GM23338 (cell line): ENCODE results near the gene MADCAM1. TPM values are rescaled to one million over a fixed set of nuclear protein-coding genes. Genes with fewer than 3 reads are reported as not detected.

Experiments used
- ATAC-seq: fragments of 200-7000 bp; cut with Tn5 transposase; 3 replicates; pipeline ENCODE4 v1.9.1; 2020
- DNase-seq: peaks from one replicate; pipeline ENCODE4 v3.0.0-alpha.2; 2015; ENCODE audit warnings: low spot score
- H2AFZ ChIP-seq: fragments of 200-600 bp; sonication (generic); 2 replicates; pipeline ENCODE4 v1.8.0; 2016; ENCODE audit warnings: antibody characterized with exemption, mild to moderate bottlenecking, moderate library complexity
- H3F3A ChIP-seq: fragments of 200-600 bp; sonication (generic); replicated peaks from 2 replicates; pipeline ENCODE4 v1.8.0; 2017; ENCODE audit warnings: antibody characterized with exemption, mixed run types, low read depth
- H3K27ac ChIP-seq: fragments of 200-600 bp; sonication (generic); 2 replicates; pipeline ENCODE4 v1.6.1; 2016; ENCODE audit warnings: low read depth
- H3K27me3 ChIP-seq: fragments of 200-600 bp; sonication (generic); 2 replicates; pipeline ENCODE4 v1.8.0; 2016; ENCODE audit warnings: mild to moderate bottlenecking, mixed run types, moderate library complexity; ENCODE audit not compliant: insufficient read depth
- H3K36me3 ChIP-seq: fragments of 200-600 bp; sonication (generic); 2 replicates; pipeline ENCODE4 v1.8.0; 2016; ENCODE audit warnings: mild to moderate bottlenecking; ENCODE audit not compliant: insufficient read depth
- H3K4me1 ChIP-seq: fragments of 200-600 bp; sonication (generic); 2 replicates; pipeline ENCODE4 v1.8.0; 2016; ENCODE audit warnings: mild to moderate bottlenecking, moderate library complexity; ENCODE audit not compliant: insufficient read depth
- H3K4me2 ChIP-seq: fragments of 200-600 bp; sonication (generic); 2 replicates; pipeline ENCODE4 v1.7.1; 2017; ENCODE audit warnings: mixed run types
- H3K4me3 ChIP-seq: fragments of 200-600 bp; sonication (generic); 2 replicates; pipeline ENCODE4 v1.6.1; 2016; ENCODE audit warnings: mixed run types
- H3K79me2 ChIP-seq: fragments of 200-600 bp; sonication (generic); replicated peaks from 2 replicates; pipeline ENCODE4 v1.8.0; 2017; ENCODE audit warnings: mild to moderate bottlenecking; ENCODE audit not compliant: insufficient read depth
- H3K9me2 ChIP-seq: fragments of 200-600 bp; sonication (generic); 2 replicates; pipeline ENCODE4 v1.8.0; 2017; ENCODE audit not compliant: insufficient read depth
- H4K20me1 ChIP-seq: fragments of 200-600 bp; sonication (generic); replicated peaks from 2 replicates; pipeline ENCODE4 v1.8.0; 2017; ENCODE audit warnings: mild to moderate bottlenecking; ENCODE audit not compliant: insufficient read depth
- H3K27ac Mint-ChIP-seq: 2 replicates; pipeline ENCODE4 v1.8.0; 2020; ENCODE audit warnings: inconsistent platforms, mild to moderate bottlenecking, moderate library complexity, mixed read lengths
- H3K27me3 Mint-ChIP-seq: 3 replicates; pipeline ENCODE4 v1.8.0; 2022; ENCODE audit warnings: low read depth, mild to moderate bottlenecking, moderate library complexity, mixed read lengths, inconsistent platforms; ENCODE audit not compliant: insufficient read depth, poor library complexity
- H3K36me3 Mint-ChIP-seq: 3 replicates; pipeline ENCODE4 v1.8.0; 2021; ENCODE audit warnings: low read depth, mild to moderate bottlenecking, inconsistent platforms, moderate library complexity, mixed read lengths
- H3K4me1 Mint-ChIP-seq: 3 replicates; pipeline ENCODE4 v1.8.0; 2020; ENCODE audit warnings: mild to moderate bottlenecking, inconsistent platforms, mixed read lengths
- H3K4me3 Mint-ChIP-seq: 3 replicates; pipeline ENCODE4 v1.8.0; 2021; ENCODE audit warnings: moderate library complexity, mild to moderate bottlenecking, inconsistent platforms, mixed read lengths
- H3K9me3 Mint-ChIP-seq: 3 replicates; pipeline ENCODE4 v1.8.0; 2020; ENCODE audit warnings: moderate library complexity, mild to moderate bottlenecking, inconsistent platforms, mixed read lengths
- EZH2 ChIP-seq: fragments of 200-600 bp; sonication (generic); IDR thresholded peaks from one replicate; pipeline ENCODE4 v1.8.0; 2017; ENCODE audit warnings: antibody characterized with exemption, mild to moderate bottlenecking, low read depth; ENCODE audit not compliant: unreplicated experiment
- EZH2phosphoT487 ChIP-seq: fragments of 200-600 bp; sonication (generic); IDR thresholded peaks from one replicate; pipeline ENCODE4 v1.8.1; 2018; ENCODE audit warnings: antibody characterized with exemption; ENCODE audit not compliant: unreplicated experiment
- JUNB ChIP-seq: IDR thresholded peaks from one replicate; pipeline ENCODE4 v1.6.1; 2016; ENCODE audit warnings: antibody characterized with exemption; ENCODE audit not compliant: unreplicated experiment
- NANOG ChIP-seq: IDR thresholded peaks from 2 replicates; pipeline ENCODE4 v1.6.1; 2016; ENCODE audit warnings: antibody characterized with exemption, borderline replicate concordance
- POLR2AphosphoS5 ChIP-seq: IDR thresholded peaks from 2 replicates; pipeline ENCODE4 v1.6.1; 2016; ENCODE audit warnings: antibody characterized with exemption, low read depth
- STAT1 ChIP-seq: IDR thresholded peaks from one replicate; pipeline ENCODE4 v1.6.1; 2016; ENCODE audit warnings: antibody characterized with exemption; ENCODE audit not compliant: unreplicated experiment
- ZNF114 ChIP-seq: fragments of 250-450 bp; sonication (Bioruptor Pico); IDR thresholded peaks from 2 replicates; pipeline ENCODE4 v1.5.0; 2020; ENCODE audit warnings: mild to moderate bottlenecking, moderate library complexity
- ZNF331 ChIP-seq: fragments of 250-450 bp; sonication (Bioruptor Pico); IDR thresholded peaks from 2 replicates; pipeline ENCODE4 v1.5.0; 2020; ENCODE audit warnings: low read depth, mild to moderate bottlenecking, moderate library complexity
- polyA plus RNA-seq: library from polyadenylated mRNA; unstranded; fragments of >200 nt; fragmentation: Nextera tagmentation; extraction: Ambion mirVana; gene quantifications from 2 replicates; pipeline ENCODE4 v1.2.1, GENCODE V29; 2016
- total RNA-seq: library from RNA; depleted of rRNA; stranded (reverse); fragments of >200 nt; shearing (Covaris generic); gene quantifications from 2 replicates; pipeline ENCODE4 v1.2.3, GENCODE V29; 2014
- TF ChIP-seq, protein P1 (sequence below): fragments of 250-450 bp; sonication (Bioruptor Pico); IDR thresholded peaks from 2 replicates; pipeline ENCODE4 v1.5.0; 2020; ENCODE audit warnings: mild to moderate bottlenecking, moderate library complexity
- TF ChIP-seq, protein P2 (sequence below): IDR thresholded peaks from 2 replicates; pipeline ENCODE4 v1.6.1; 2016; ENCODE audit warnings: antibody characterized with exemption
- TF ChIP-seq, protein P3 (sequence below): IDR thresholded peaks from one replicate; pipeline ENCODE4 v1.6.1; 2018; ENCODE audit warnings: antibody characterized with exemption; ENCODE audit not compliant: unreplicated experiment
- TF ChIP-seq, protein P4 (sequence below), 2 experiments: fragments of 200-600 bp in 1 of 2; sonication (generic) in 1 of 2; conservative IDR thresholded peaks; 2 replicates each; pipeline versions ENCODE4 v1.5.1 to v1.6.1; 2016 to 2017; ENCODE audit warnings: antibody characterized with exemption in 2 of 2, low read depth in 2 of 2, mild to moderate bottlenecking in 2 of 2, moderate library complexity in 1 of 2

MADCAM1 gene
- total and polyA plus RNA-seq, 2 experiments from 2014 or later = 2.1 to 2.5 TPM

DNA sequence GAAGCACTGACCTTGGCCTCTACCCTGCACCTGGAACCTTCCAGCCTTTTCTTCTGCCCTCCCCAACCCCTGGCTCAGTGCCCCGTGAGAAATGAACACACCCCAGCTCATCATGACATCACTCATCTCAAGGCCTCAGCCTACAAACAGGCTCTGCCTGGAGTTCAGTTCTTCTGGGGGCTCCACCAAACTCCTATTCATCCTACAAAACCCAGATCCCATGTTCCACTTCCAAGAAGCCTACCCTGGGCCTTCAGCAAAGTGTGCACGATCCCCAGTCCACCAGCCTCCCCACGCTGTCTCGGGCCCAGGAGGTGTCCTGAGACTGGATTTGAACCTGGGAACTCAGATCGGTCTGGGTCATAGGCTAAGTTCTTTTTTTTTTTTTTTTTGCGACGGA lies 26.5 kb upstream of the MADCAM1 start (continued):
- no peak for TF ChIP-seq EZH2phosphoT487
- no peak for TF ChIP-seq JUNB
- TF ChIP-seq, protein P1, sequence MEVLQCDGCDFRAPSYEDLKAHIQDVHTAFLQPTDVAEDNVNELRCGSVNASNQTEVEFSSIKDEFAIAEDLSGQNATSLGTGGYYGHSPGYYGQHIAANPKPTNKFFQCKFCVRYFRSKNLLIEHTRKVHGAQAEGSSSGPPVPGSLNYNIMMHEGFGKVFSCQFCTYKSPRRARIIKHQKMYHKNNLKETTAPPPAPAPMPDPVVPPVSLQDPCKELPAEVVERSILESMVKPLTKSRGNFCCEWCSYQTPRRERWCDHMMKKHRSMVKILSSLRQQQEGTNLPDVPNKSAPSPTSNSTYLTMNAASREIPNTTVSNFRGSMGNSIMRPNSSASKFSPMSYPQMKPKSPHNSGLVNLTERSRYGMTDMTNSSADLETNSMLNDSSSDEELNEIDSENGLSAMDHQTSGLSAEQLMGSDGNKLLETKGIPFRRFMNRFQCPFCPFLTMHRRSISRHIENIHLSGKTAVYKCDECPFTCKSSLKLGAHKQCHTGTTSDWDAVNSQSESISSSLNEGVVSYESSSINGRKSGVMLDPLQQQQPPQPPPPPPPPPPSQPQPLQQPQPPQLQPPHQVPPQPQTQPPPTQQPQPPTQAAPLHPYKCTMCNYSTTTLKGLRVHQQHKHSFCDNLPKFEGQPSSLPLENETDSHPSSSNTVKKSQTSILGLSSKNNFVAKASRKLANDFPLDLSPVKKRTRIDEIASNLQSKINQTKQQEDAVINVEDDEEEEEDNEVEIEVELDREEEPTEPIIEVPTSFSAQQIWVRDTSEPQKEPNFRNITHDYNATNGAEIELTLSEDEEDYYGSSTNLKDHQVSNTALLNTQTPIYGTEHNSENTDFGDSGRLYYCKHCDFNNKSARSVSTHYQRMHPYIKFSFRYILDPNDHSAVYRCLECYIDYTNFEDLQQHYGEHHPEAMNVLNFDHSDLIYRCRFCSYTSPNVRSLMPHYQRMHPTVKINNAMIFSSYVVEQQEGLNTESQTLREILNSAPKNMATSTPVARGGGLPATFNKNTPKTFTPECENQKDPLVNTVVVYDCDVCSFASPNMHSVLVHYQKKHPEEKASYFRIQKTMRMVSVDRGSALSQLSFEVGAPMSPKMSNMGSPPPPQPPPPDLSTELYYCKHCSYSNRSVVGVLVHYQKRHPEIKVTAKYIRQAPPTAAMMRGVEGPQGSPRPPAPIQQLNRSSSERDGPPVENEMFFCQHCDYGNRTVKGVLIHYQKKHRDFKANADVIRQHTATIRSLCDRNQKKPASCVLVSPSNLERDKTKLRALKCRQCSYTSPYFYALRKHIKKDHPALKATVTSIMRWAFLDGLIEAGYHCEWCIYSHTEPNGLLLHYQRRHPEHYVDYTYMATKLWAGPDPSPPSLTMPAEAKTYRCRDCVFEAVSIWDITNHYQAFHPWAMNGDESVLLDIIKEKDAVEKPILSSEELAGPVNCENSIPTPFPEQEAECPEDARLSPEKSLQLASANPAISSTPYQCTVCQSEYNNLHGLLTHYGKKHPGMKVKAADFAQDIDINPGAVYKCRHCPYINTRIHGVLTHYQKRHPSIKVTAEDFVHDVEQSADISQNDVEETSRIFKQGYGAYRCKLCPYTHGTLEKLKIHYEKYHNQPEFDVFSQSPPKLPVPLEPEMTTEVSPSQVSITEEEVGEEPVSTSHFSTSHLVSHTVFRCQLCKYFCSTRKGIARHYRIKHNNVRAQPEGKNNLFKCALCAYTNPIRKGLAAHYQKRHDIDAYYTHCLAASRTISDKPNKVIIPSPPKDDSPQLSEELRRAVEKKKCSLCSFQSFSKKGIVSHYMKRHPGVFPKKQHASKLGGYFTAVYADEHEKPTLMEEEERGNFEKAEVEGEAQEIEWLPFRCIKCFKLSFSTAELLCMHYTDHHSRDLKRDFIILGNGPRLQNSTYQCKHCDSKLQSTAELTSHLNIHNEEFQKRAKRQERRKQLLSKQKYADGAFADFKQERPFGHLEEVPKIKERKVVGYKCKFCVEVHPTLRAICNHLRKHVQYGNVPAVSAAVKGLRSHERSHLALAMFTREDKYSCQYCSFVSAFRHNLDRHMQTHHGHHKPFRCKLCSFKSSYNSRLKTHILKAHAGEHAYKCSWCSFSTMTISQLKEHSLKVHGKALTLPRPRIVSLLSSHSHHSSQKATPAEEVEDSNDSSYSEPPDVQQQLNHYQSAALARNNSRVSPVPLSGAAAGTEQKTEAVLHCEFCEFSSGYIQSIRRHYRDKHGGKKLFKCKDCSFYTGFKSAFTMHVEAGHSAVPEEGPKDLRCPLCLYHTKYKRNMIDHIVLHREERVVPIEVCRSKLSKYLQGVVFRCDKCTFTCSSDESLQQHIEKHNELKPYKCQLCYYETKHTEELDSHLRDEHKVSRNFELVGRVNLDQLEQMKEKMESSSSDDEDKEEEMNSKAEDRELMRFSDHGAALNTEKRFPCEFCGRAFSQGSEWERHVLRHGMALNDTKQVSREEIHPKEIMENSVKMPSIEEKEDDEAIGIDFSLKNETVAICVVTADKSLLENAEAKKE (CRISPR knock-in tag) = no peak

DNA sequence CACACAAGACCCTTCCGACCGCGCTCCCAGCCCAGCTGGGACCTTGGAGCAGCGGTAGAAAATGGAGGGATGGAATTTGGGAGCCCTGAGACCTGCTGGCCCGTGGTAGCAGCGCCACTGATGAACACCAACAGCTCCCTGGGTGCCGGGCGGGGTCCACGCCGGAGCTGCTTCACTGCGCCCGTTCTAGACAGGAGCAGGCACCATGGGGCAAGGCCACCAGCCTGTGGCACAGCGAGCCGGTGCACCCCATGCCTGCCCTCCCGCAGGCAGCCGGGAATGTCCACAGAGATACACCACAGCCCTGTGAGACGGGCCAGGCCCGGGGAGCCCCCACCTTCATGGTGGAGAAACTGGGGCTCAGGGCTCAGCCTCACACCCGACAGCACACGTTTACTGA lies 25.6 kb upstream of the MADCAM1 start:
- Histone ChIP-seq H3K4me2 (no peak overlapping the region), H3K36me3 (no peaks in the 10 kb centered on the region), H3K27me3 (no peaks in the 10 kb centered on the region), H3K4me1 (no peaks in the 10 kb centered on the region), H3K79me2 (no peaks in the 10 kb centered on the region), H4K20me1 (no peaks in the 10 kb centered on the region), H3F3A (no peaks in the 10 kb centered on the region), H3K4me3 (no peak overlapping the region), H2AFZ (no peak overlapping the region), H3K27ac (no peak overlapping the region), H3K9me2 (no peaks in the 10 kb centered on the region)
- no peaks in the 10 kb centered on the region for H3K36me3 Mint-ChIP-seq
- H3K4me3 Mint-ChIP-seq = no peak overlapping the region
- ATAC-seq (peak; percentile 22; the same call in 2 of the 3 replicates), DNase-seq (no peak)
- no peaks in the 10 kb centered on the region; the same call in 2 of the 3 replicates for H3K9me3 Mint-ChIP-seq
- H3K27ac Mint-ChIP-seq = no peak overlapping the region
- H3K4me1 Mint-ChIP-seq = no peaks in the 10 kb centered on the region
- peaks cover 10% of the 10 kb centered on the region for H3K27me3 Mint-ChIP-seq
- TF ChIP-seq ZNF114 (CRISPR knock-in tag) = no peak
- no peak for TF ChIP-seq ZNF331 (CRISPR knock-in tag)
- TF ChIP-seq EZH2 = no peak
- TF ChIP-seq NANOG = no peak
- TF ChIP-seq, protein P2, sequence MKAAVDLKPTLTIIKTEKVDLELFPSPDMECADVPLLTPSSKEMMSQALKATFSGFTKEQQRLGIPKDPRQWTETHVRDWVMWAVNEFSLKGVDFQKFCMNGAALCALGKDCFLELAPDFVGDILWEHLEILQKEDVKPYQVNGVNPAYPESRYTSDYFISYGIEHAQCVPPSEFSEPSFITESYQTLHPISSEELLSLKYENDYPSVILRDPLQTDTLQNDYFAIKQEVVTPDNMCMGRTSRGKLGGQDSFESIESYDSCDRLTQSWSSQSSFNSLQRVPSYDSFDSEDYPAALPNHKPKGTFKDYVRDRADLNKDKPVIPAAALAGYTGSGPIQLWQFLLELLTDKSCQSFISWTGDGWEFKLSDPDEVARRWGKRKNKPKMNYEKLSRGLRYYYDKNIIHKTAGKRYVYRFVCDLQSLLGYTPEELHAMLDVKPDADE = no peak
- no peak for TF ChIP-seq JUNB
- no peak for TF ChIP-seq STAT1
- TF ChIP-seq, protein P3, sequence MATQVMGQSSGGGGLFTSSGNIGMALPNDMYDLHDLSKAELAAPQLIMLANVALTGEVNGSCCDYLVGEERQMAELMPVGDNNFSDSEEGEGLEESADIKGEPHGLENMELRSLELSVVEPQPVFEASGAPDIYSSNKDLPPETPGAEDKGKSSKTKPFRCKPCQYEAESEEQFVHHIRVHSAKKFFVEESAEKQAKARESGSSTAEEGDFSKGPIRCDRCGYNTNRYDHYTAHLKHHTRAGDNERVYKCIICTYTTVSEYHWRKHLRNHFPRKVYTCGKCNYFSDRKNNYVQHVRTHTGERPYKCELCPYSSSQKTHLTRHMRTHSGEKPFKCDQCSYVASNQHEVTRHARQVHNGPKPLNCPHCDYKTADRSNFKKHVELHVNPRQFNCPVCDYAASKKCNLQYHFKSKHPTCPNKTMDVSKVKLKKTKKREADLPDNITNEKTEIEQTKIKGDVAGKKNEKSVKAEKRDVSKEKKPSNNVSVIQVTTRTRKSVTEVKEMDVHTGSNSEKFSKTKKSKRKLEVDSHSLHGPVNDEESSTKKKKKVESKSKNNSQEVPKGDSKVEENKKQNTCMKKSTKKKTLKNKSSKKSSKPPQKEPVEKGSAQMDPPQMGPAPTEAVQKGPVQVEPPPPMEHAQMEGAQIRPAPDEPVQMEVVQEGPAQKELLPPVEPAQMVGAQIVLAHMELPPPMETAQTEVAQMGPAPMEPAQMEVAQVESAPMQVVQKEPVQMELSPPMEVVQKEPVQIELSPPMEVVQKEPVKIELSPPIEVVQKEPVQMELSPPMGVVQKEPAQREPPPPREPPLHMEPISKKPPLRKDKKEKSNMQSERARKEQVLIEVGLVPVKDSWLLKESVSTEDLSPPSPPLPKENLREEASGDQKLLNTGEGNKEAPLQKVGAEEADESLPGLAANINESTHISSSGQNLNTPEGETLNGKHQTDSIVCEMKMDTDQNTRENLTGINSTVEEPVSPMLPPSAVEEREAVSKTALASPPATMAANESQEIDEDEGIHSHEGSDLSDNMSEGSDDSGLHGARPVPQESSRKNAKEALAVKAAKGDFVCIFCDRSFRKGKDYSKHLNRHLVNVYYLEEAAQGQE = no peak
- TF ChIP-seq, protein P4, sequence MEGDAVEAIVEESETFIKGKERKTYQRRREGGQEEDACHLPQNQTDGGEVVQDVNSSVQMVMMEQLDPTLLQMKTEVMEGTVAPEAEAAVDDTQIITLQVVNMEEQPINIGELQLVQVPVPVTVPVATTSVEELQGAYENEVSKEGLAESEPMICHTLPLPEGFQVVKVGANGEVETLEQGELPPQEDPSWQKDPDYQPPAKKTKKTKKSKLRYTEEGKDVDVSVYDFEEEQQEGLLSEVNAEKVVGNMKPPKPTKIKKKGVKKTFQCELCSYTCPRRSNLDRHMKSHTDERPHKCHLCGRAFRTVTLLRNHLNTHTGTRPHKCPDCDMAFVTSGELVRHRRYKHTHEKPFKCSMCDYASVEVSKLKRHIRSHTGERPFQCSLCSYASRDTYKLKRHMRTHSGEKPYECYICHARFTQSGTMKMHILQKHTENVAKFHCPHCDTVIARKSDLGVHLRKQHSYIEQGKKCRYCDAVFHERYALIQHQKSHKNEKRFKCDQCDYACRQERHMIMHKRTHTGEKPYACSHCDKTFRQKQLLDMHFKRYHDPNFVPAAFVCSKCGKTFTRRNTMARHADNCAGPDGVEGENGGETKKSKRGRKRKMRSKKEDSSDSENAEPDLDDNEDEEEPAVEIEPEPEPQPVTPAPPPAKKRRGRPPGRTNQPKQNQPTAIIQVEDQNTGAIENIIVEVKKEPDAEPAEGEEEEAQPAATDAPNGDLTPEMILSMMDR (conservative IDR thresholded peaks at IDR 0.05; ENCODE audit: low read depth in 2 of 2) = no peak
- no peak for TF ChIP-seq POLR2AphosphoS5
